HEK293 (cell line): ENCODE data around the gene TBC1D5.

Source experiments
- BCL11B ChIP-seq: fragments of 450-650 bp; formaldehyde crosslinking; IDR thresholded peaks from 2 replicates; pipeline ENCODE4 v1.5.1; 2016; ENCODE audit warnings: low read depth, missing biosample characterization, missing genetic modification characterization
- EGR2 ChIP-seq: fragments of 450-650 bp; formaldehyde crosslinking; IDR thresholded peaks from 2 replicates; pipeline ENCODE4 v1.5.1; 2016; ENCODE audit warnings: low read depth, missing biosample characterization, missing genetic modification characterization
- ELK4 ChIP-seq: IDR thresholded peaks from 2 replicates; pipeline ENCODE4 v1.6.1; 2011; ENCODE audit warnings: mild to moderate bottlenecking, low read depth, low read length, borderline replicate concordance
- FEZF1 ChIP-seq: fragments of 450-650 bp; formaldehyde crosslinking; IDR thresholded peaks from 2 replicates; pipeline ENCODE4 v1.5.1; 2016; ENCODE audit warnings: missing biosample characterization, missing genetic modification characterization
- HOXA7 ChIP-seq: sonication (generic); formaldehyde crosslinking; IDR thresholded peaks from 2 replicates; pipeline ENCODE4 v1.8.1; 2022; ENCODE audit warnings: missing genetic modification reagents, borderline replicate concordance
- KLF9 ChIP-seq: fragments of 450-650 bp; formaldehyde crosslinking; IDR thresholded peaks from 2 replicates; pipeline ENCODE4 v1.5.1; 2016; ENCODE audit warnings: missing biosample characterization, missing genetic modification characterization, low read depth
- OVOL3 ChIP-seq: fragments of 450-650 bp; formaldehyde crosslinking; IDR thresholded peaks from 2 replicates; pipeline ENCODE4 v1.5.1; 2016; ENCODE audit warnings: missing biosample characterization, missing genetic modification characterization
- PATZ1 ChIP-seq: fragments of 450-650 bp; formaldehyde crosslinking; IDR thresholded peaks from 2 replicates; pipeline ENCODE4 v1.5.1; 2016; ENCODE audit warnings: missing biosample characterization, missing genetic modification characterization
- PBX3 ChIP-seq: sonication (generic); formaldehyde crosslinking; IDR thresholded peaks from 2 replicates; pipeline ENCODE4 v1.8.1; 2022; ENCODE audit warnings: mild to moderate bottlenecking, moderate library complexity, missing genetic modification reagents
- PRDM1 ChIP-seq: fragments of 450-650 bp; formaldehyde crosslinking; IDR thresholded peaks from 2 replicates; pipeline ENCODE4; 2016; ENCODE audit warnings: missing biosample characterization, missing genetic modification characterization
- SCRT1 ChIP-seq: fragments of 450-650 bp; formaldehyde crosslinking; IDR thresholded peaks from 2 replicates; pipeline ENCODE4 v1.5.1; 2016; ENCODE audit warnings: missing biosample characterization, missing genetic modification characterization, borderline replicate concordance
- ZFP3 ChIP-seq: fragments of 450-650 bp; formaldehyde crosslinking; IDR thresholded peaks from 2 replicates; pipeline ENCODE4 v1.5.1; 2016; ENCODE audit warnings: low read depth, missing biosample characterization, missing genetic modification characterization
- ZNF10 ChIP-seq: fragments of 450-650 bp; formaldehyde crosslinking; IDR thresholded peaks from 2 replicates; pipeline ENCODE4 v1.5.1; 2017; ENCODE audit warnings: missing biosample characterization, missing genetic modification characterization
- ZNF140 ChIP-seq: fragments of 450-650 bp; formaldehyde crosslinking; IDR thresholded peaks from 2 replicates; pipeline ENCODE4 v1.5.1; 2016; ENCODE audit warnings: missing biosample characterization, missing genetic modification characterization
- ZNF174 ChIP-seq: fragments of 450-650 bp; formaldehyde crosslinking; IDR thresholded peaks from 2 replicates; pipeline ENCODE4 v1.5.0; 2017; ENCODE audit warnings: missing biosample characterization, mild to moderate bottlenecking, missing genetic modification characterization
- ZNF2 ChIP-seq: fragments of 450-650 bp; formaldehyde crosslinking; IDR thresholded peaks from 2 replicates; pipeline ENCODE4 v1.5.1; 2016; ENCODE audit warnings: missing biosample characterization, missing genetic modification characterization
- ZNF366 ChIP-seq: fragments of 450-650 bp; formaldehyde crosslinking; conservative IDR thresholded peaks from 2 replicates; pipeline ENCODE4 v1.5.1; 2016; ENCODE audit warnings: missing biosample characterization, missing genetic modification characterization
- ZNF473 ChIP-seq: fragments of 450-650 bp; formaldehyde crosslinking; IDR thresholded peaks from 2 replicates; pipeline ENCODE4 v1.5.1; 2017; ENCODE audit warnings: missing biosample characterization, missing genetic modification characterization
- ZNF501 ChIP-seq: fragments of 450-650 bp; formaldehyde crosslinking; IDR thresholded peaks from 2 replicates; pipeline ENCODE4 v1.5.1; 2016; ENCODE audit warnings: missing biosample characterization, missing genetic modification characterization
- ZNF530 ChIP-seq: fragments of 450-650 bp; formaldehyde crosslinking; IDR thresholded peaks from 2 replicates; pipeline ENCODE4 v1.5.1; 2016; ENCODE audit warnings: low read depth, missing biosample characterization, missing genetic modification characterization
- ZNF560 ChIP-seq: fragments of 450-650 bp; formaldehyde crosslinking; IDR thresholded peaks from 2 replicates; pipeline ENCODE4 v1.5.1; 2017; ENCODE audit warnings: missing biosample characterization, missing genetic modification characterization, borderline replicate concordance
- ZNF629 ChIP-seq: fragments of 450-650 bp; formaldehyde crosslinking; IDR thresholded peaks from 2 replicates; pipeline ENCODE4 v1.5.1; 2017; ENCODE audit warnings: missing biosample characterization, missing genetic modification characterization
- ZNF654 ChIP-seq: fragments of 450-650 bp; formaldehyde crosslinking; IDR thresholded peaks from 2 replicates; pipeline ENCODE4 v1.5.1; 2016; ENCODE audit warnings: low read depth, missing biosample characterization, missing genetic modification characterization
- ZNF660 ChIP-seq: fragments of 450-650 bp; IDR thresholded peaks from 2 replicates; pipeline ENCODE4 v1.5.1; 2018; ENCODE audit warnings: missing biosample characterization, mild to moderate bottlenecking, missing genetic modification characterization
- ZNF785 ChIP-seq: fragments of 450-650 bp; formaldehyde crosslinking; IDR thresholded peaks from 2 replicates; pipeline ENCODE4 v1.5.1; 2016; ENCODE audit warnings: missing biosample characterization, missing genetic modification characterization
- ZNF843 ChIP-seq: fragments of 450-650 bp; formaldehyde crosslinking; IDR thresholded peaks from 2 replicates; pipeline ENCODE4 v1.5.1; 2016; ENCODE audit warnings: missing biosample characterization, missing genetic modification characterization
- TF ChIP-seq, protein P1 (sequence below): fragments of 450-650 bp; formaldehyde crosslinking; IDR thresholded peaks from 2 replicates; pipeline ENCODE4 v1.5.1; 2016; ENCODE audit warnings: missing biosample characterization, missing genetic modification characterization
- TF ChIP-seq, protein P2 (sequence below): fragments of 450-650 bp; formaldehyde crosslinking; IDR thresholded peaks from 2 replicates; pipeline ENCODE4 v1.5.1; 2016; ENCODE audit warnings: missing biosample characterization, missing genetic modification characterization
- TF ChIP-seq, protein P3 (sequence below): fragments of 450-650 bp; formaldehyde crosslinking; IDR thresholded peaks from 2 replicates; pipeline ENCODE4 v1.5.1; 2016; ENCODE audit warnings: missing biosample characterization, missing genetic modification characterization
- TF ChIP-seq, protein P4 (sequence below): fragments of 450-650 bp; formaldehyde crosslinking; IDR thresholded peaks from 2 replicates; pipeline ENCODE4 v1.5.1; 2016; ENCODE audit warnings: missing biosample characterization, missing genetic modification characterization

TBC1D5 gene

DNA sequence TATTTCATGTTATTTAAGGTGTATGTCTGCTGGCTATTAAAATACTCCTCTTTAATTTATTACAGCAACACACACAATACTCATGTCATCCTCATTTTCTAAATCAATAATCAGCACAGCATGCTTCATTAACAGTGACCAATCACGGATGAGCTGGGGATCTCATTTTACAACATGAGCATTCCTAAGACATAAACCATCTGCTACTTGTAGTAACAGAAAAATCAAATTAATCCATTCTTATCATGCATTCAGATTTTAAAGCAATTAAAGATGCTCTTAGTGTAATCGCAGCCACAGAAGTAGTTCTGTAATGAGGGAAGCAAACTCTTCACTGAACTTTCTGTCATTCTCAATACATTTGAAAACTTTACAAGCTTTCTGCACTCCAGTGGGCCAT is 191.1 kb downstream of the TBC1D5 start (continued):
- TF ChIP-seq, protein P1, sequence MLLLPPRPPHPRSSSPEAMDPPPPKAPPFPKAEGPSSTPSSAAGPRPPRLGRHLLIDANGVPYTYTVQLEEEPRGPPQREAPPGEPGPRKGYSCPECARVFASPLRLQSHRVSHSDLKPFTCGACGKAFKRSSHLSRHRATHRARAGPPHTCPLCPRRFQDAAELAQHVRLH, result 0 out of 2 replicates have a peak, but pooled peaks have one; percentile 50
- TF ChIP-seq SCRT1 (tag by site-specific recombination) (peak; percentile 72; the same call in 1 of the 2 replicates), ZNF140 (tag by site-specific recombination) (no peak), ZFP3 (tag by site-specific recombination) (no peak), FEZF1 (tag by site-specific recombination) (peak; percentile 93), ZNF2 (tag by site-specific recombination) (0 out of 2 replicates have a peak, but pooled peaks have one; percentile 27), KLF9 (tag by site-specific recombination) (no peak), ZNF530 (tag by site-specific recombination) (no peak), ZNF843 (peak; percentile 84), ZNF473 (tag by site-specific recombination) (no peak), ZNF560 (no peak), ZNF785 (tag by site-specific recombination) (no peak), ELK4 (no peak), ZNF174 (no peak), PATZ1 (no peak), PBX3 (no peak), ZNF366 (tag by site-specific recombination) (peak; percentile 43), ZNF629 (tag by site-specific recombination) (no peak), ZNF660 (tag by site-specific recombination) (no peak), ZNF501 (tag by site-specific recombination) (no peak; the same call in 1 of the 2 replicates), BCL11B (tag by site-specific recombination) (peak; percentile 74), HOXA7 (CRISPR knock-in tag) (no peak), ZNF654 (tag by site-specific recombination) (no peak), ZNF10 (tag by site-specific recombination) (no peak), PRDM1 (tag by site-specific recombination) (peak; percentile 39; the same call in 1 of the 2 replicates), OVOL3 (tag by site-specific recombination) (peak; percentile 86), EGR2 (tag by site-specific recombination) (no peak)
- TF ChIP-seq, protein P2, sequence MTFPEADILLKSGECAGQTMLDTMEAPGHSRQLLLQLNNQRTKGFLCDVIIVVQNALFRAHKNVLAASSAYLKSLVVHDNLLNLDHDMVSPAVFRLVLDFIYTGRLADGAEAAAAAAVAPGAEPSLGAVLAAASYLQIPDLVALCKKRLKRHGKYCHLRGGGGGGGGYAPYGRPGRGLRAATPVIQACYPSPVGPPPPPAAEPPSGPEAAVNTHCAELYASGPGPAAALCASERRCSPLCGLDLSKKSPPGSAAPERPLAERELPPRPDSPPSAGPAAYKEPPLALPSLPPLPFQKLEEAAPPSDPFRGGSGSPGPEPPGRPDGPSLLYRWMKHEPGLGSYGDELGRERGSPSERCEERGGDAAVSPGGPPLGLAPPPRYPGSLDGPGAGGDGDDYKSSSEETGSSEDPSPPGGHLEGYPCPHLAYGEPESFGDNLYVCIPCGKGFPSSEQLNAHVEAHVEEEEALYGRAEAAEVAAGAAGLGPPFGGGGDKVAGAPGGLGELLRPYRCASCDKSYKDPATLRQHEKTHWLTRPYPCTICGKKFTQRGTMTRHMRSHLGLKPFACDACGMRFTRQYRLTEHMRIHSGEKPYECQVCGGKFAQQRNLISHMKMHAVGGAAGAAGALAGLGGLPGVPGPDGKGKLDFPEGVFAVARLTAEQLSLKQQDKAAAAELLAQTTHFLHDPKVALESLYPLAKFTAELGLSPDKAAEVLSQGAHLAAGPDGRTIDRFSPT (tag by site-specific recombination), result peak; percentile 57
- TF ChIP-seq, protein P3, sequence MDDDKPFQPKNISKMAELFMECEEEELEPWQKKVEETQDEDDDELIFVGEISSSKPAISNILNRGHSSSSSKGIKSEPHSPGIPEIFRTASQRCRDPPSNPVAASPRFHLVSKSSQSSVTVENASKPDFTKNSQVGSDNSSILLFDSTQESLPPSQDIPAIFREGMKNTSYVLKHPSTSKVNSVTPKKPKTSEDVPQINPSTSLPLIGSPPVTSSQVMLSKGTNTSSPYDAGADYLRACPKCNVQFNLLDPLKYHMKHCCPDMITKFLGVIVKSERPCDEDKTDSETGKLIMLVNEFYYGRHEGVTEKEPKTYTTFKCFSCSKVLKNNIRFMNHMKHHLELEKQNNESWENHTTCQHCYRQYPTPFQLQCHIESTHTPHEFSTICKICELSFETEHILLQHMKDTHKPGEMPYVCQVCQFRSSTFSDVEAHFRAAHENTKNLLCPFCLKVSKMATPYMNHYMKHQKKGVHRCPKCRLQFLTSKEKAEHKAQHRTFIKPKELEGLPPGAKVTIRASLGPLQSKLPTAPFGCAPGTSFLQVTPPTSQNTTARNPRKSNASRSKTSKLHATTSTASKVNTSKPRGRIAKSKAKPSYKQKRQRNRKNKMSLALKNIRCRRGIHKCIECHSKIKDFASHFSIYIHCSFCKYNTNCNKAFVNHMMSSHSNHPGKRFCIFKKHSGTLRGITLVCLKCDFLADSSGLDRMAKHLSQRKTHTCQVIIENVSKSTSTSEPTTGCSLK, result no peak
- TF ChIP-seq, protein P4, sequence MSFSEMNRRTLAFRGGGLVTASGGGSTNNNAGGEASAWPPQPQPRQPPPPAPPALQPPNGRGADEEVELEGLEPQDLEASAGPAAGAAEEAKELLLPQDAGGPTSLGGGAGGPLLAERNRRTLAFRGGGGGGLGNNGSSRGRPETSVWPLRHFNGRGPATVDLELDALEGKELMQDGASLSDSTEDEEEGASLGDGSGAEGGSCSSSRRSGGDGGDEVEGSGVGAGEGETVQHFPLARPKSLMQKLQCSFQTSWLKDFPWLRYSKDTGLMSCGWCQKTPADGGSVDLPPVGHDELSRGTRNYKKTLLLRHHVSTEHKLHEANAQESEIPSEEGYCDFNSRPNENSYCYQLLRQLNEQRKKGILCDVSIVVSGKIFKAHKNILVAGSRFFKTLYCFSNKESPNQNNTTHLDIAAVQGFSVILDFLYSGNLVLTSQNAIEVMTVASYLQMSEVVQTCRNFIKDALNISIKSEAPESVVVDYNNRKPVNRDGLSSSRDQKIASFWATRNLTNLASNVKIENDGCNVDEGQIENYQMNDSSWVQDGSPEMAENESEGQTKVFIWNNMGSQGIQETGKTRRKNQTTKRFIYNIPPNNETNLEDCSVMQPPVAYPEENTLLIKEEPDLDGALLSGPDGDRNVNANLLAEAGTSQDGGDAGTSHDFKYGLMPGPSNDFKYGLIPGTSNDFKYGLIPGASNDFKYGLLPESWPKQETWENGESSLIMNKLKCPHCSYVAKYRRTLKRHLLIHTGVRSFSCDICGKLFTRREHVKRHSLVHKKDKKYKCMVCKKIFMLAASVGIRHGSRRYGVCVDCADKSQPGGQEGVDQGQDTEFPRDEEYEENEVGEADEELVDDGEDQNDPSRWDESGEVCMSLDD (tag by site-specific recombination), result no peak
